GM11168 (cell line): ENCODE results near the gene ZFAND2A.
"Not testable (repeated sequence)": the region's sequence is repeated elsewhere in the genome, so short reads cannot be mapped to it uniquely, and the experiment has no call there.

Experiments used
- in situ Hi-C: fragments of 300-500 bp; cut with MboI; formaldehyde crosslinking; loops from one replicate; pipeline ENCODE4 v1.12.0; 2022; ENCODE audit warnings: low sequenced_read_pairs; ENCODE audit not compliant: unreplicated experiment

The ZFAND2A gene

GRCh38 chr7:1154172-1154739 lies 5.7 kb downstream of the ZFAND2A start:
- in situ Hi-C loops = no loop called here

- in situ Hi-C loops = no loop called here
Observed at GRCh38 chr7:1152492-1152891, 7.5 kb downstream of the ZFAND2A start.

- in situ Hi-C loops = no loop called here
Observed at GRCh38 chr7:1151653-1152425, 8.2 kb downstream of the ZFAND2A start.

- in situ Hi-C loops = no loop called here
Observed at GRCh38 chr7:1151156-1151555, 8.8 kb downstream of the ZFAND2A start.

DNA sequence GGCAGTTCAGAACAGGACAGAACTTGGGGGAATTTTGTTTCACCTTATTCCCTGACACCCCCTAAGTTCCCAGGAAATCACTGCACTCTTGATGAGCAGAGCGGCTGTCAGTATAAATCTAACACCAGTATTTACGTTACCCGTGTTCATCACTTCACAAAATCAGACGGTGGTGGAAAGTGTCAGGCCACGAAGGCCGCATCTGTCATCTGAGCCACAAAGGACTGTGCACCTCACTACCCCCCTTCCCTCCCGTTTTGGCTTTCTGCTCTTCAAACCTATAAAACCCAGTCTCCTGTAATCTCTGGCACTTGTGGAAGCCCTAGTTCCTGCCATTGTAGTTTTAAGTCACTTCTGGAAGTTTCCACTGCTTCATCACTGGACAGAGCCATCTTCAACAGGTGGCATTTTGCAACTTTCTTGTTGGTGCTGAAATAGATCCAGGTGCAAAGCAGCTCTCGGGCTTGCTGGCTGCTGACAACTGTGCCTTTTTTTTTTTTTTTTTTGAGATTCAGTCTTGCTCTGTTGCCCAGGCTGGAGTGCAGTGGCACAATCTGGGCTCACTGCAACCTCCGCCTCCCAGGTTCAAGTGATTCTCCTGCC lies 9.5 kb downstream of the ZFAND2A start:
- in situ Hi-C loops = no loop called here

DNA sequence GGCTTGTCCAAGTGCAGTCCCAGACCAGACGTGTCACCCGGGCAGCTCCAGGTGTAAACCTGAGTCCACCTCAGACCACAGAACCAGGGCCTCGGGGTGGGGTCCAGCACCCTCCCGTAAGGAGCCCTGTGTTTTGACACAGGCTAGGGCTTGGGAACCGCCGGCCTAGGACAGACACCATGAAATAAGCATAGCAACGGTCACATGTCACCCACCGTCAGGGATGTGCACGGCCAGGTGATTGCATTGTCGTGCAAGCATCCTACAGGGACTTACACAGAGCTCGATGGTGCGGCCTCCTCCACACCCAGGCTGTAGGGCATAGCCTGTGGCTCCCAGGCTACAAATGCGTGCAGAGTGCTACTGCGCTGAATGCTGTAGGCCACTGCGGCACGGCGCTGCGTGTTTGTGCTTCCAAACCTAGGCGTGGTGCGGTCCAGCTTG lies 10.6 kb downstream of the ZFAND2A start:
- in situ Hi-C loops = no loop called here

GRCh38 chr7:1147873-1148272 lies 12.1 kb downstream of the ZFAND2A start:
- in situ Hi-C loops = not testable (repeated sequence)

- in situ Hi-C loops = no loop called here
Observed at GRCh38 chr7:1144269-1144771, 15.7 kb downstream of the ZFAND2A start.

DNA sequence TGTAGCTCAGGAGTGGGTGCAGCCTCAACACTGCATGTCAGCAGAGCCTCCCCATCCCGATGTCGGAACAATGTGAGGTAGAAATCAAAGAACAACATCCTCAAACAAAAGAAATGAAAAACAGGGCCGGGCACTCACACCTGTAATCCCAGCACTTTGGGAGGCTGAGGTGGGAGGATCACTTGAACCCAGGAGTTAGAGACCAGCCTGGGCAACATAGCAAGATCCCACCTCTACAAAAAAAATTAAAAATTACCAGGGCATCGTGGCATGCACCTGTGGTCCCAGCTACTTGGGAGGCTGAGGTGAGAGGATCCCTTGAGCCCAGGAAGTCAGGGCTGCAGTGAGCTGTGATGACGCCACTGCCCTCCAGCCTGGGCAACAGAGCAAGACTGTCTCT lies 17.0 kb downstream of the ZFAND2A start:
- in situ Hi-C loops = not testable (repeated sequence)

GRCh38 chr7:1142051-1142635 lies 17.9 kb downstream of the ZFAND2A start:
- in situ Hi-C loops = no loop called here

- in situ Hi-C loops = no loop called here
Observed at GRCh38 chr7:1141651-1142050, 18.3 kb downstream of the ZFAND2A start.

- in situ Hi-C loops = no loop called here
Observed at GRCh38 chr7:1140476-1141104, 19.4 kb downstream of the ZFAND2A start.

DNA sequence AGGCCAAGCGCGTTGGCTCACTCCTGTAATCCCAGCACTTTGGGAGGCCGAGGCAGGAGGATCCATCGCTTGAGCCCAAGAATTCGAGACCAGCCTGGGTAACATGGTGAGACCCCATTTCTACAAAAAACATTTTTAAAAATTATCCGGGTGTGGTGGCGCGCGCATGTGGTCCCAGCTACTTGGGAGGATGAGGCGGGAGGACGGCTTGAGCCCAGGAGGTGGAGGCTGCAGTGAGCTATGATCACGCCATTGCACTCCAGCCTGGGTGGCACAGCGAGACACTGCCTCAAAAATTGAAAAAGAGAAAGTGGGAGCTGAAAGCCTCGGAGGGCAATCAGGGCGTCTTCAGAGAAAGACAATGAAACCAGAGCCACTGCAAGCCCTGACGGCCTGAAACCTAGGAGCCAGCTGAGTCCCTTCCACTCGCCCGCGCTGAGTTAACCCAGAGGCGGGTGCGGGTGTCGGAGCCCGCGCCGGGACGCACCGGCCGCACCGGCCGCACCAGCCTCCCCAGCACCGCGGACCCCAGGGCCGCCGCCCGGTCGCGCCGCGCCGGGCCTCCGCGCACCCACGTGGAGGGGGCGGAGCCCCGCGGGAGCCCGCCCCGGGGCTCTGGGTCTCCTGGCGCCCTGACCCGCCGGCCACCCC lies 22.4 kb downstream of the ZFAND2A start:
- in situ Hi-C loops = no loop called here

DNA sequence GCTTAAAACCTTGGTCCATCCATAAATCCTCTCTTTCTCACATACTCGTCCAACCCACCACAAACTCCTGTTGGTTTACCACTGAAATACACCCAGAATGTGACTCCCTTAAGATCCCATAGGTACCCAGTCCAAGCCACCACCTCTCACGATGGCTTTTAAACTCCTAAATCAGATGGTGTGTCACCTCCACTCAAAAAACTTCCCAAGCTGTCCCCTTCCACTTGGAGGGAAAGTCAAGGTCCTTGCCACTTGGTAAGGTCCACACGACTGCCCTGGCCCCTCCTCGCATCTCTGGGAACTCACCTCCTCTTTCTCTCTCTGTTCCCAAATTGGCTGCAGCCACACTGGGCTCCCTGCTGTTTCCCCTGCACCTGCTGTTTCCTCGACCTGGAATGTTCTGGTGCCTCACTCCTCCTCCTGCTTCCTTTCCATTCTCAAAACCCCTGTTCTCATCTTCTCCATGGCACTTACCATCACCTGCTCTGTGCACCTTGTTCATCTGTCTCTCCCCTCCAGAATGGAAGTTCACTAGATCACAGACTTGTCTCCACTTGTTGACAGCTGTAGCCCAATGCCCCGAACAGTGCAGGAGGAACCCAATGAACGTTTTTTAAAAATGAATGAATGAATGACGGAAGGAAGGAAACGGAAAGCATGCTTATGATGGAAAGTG lies 23.0 kb downstream of the ZFAND2A start:
- in situ Hi-C loops = no loop called here

DNA sequence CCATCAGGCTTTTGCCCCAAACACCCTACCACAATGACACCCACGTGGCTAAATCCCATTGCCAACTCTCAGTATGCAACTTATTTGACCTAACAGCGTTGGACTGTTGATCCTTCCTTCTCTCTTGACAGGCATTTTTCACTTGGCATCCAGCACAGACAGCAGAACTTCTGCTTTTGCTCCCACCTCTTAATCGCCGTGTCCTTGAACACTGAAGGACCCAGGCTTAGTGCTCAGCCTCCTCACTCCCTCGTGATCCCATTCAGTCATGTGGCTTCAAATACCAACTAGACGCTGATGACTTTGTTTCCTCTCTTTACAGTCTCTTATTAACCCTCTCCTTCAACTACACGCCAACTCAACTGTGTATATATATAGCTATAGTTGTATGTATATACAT lies 25.0 kb downstream of the ZFAND2A start:
- in situ Hi-C loops = no loop called here

- in situ Hi-C loops = no loop called here
Observed at GRCh38 chr7:1131471-1132265, 28.3 kb downstream of the ZFAND2A start.

- in situ Hi-C loops = no loop called here
Observed at GRCh38 chr7:1130021-1130990, 29.7 kb downstream of the ZFAND2A start.

DNA sequence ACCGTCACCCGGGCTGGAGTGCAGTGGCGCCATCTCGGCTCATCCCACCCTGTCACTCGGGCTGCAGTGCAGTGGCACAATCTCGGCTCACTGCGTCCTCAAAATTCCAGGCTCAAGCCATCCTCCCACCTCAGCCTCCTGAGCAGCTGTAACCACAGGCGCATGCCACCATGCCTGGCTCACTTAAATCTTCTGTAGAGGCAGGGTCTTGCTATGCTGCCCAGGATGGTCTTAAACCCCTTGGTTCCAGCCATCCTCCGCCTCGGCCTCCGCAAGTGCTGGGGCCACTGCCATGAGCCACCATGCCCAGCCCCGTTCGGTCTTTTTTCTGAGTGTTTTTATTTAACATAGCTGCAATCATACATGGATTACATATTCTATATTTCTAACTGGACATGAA lies 30.6 kb downstream of the ZFAND2A start:
- in situ Hi-C loops = no loop called here
